HG03045 (cell line): ENCODE data around the gene KIAA1328.
"Not testable (repeated sequence)": the region's sequence is repeated elsewhere in the genome, so short reads cannot be mapped to it uniquely, and the experiment has no call there.

Experiments used
- ATAC-seq: cut with Tn5 transposase; IDR thresholded peaks from one replicate; pipeline ENCODE4 v1.9.1; 2021; ENCODE audit warnings: mild to moderate bottlenecking, moderate library complexity; ENCODE audit not compliant: unreplicated experiment

Gene KIAA1328

DNA sequence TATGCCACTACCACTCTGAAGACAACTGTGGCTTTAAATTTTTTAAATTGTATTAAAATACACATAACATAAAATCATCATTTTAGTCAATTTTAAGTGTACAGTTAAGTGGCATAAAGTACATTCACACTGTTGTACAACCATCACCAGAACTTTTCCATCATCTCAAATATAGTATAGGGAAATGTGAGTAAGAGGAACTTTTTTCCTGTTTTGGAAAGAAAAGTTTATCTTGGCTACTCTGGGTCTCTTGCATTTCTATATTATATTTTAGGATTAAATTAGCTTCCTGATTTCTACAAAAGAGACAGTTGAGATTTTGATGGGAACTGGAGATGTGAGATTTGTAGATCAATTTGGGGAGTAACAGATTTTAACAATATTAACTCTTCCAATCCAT is 3.4 kb upstream of the KIAA1328 start:
- no peak for ATAC-seq

DNA sequence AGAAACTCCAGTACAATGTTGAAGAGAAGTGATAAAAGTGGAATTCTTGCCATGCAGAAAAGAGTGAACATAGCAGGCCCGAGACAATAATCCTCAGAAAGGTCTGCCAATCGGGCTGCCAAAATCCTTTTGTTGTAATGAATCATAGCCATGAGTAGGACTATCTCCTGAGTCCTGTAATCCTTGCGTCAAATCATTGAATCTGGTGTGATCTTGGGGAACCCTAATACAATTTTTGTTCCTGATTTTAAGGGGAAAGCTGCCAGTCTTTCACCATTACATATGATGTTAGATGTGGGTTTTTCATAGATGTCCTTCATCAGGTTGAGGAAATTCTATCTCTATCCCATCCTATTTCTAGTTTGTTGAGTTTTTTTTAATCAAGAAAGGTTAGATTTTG is 2.4 kb upstream of the KIAA1328 start:
- ATAC-seq, result no peak

DNA sequence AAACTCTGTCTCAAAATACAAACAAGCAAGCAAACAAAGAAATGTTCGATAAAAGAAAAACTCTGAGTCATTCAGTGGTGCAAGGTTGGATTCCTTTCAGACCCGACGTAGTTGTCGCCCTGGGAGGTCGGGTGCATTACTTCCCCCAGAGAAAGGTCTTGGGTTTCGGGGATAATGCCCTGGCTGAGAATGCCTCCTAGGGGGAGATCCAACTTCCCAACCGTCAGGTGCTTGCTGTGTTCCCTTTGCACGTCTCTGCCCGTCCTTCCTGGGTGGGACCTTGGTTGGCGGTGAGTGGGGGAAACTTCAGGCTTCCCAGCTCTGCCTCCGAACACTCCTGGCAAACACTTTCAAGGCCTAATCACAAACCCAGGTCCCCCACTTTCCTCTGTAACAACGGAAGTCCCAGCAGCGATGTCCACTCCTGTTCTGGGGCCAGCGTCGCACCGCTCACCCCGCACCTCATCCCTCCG is 734 bp upstream of the KIAA1328 start:
- peak; percentile 1 for ATAC-seq

DNA sequence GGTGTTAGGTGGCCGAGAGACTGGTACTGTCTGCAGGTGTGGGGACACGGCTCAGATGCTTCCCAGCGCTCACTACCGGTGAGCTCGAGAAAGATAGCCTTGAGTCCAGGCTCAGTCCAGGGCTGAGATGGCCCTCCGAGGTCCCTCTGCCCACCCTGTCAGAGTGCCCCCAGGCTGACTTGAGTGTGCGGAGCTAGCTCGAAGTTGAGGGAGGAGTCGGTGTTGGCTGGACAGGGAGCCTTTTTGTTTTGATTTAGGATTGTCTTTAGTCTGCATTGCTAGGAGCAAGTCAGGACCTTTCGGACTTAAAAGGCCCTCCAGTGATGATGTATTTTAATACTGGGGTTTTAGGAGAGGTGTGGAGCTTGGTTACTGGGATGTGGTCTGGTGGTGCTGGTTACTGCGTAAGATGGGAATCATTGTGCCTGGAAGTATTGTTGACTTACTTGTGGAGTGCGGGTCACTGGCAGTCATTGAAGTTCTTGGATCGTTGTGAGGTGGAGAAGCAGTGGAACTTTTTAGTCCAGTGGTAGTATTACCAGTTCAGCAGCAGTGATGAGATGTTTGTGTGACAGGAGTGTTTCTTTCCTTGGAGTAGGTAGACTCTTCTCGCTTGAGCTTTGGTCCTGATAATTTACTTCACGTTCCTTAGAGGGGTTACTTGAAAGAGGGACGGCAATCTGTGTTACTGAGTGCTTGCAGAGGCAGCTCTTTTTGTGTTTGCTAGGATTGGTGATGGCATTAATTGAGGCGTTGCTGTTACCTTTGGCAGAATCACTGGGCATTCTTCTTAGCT is 633 bp downstream of the KIAA1328 start:
- ATAC-seq, result no peak

DNA sequence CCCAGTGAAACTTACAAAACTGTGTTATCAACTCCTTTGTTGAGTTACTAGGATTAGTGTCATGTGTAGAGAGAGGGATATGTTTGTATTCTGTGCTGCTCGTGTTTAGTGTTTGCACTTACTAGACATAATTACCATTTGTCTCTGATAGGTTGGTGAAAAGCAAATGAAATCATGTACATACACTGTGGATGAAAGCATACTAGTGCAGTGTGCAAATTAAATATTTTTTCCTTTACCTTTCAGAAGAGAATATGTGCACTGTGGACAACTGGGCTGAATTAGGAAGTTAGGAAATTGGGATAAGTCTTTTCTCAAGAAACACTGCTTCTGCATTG is 1.2 kb downstream of the KIAA1328 start:
- ATAC-seq, result no peak

DNA sequence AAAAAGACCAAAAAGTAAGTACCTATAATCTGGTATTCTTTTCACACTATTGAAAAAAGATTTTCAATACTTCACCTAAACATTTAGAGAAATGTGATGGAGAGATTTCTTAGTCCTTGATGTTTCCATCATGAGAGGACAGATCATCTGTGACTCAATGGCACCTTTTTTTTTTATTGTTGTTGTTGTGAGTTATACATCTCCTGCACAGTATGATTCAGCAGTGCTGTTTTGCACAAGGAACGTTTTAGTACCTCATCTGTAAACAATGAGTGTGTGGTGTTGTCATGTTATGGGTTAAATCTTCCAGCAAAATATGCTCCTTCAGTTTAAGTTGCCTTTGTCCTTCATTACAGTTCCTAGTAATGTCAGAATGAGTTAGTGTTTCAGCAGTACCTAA is 2.2 kb downstream of the KIAA1328 start:
- no peak for ATAC-seq

DNA sequence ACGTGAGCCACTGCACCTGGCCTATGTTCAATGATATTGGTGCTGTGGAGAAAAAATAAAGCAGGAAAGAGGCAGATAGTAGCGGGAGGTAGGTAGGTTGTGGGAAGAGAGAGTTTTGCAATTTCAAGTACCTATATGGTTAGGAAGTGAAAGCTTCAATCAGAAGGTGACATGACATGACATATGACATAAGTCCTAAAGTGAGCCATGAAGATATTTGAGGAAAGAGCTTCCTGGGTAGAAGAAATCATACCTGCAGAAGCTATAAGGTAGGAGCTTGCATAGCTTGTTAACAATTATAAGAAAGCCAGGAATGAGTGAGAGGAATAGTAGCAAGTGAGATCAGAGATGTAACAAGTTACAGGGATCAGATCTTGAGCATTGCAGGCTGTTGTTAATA is 4.2 kb downstream of the KIAA1328 start:
- ATAC-seq, result no peak

DNA sequence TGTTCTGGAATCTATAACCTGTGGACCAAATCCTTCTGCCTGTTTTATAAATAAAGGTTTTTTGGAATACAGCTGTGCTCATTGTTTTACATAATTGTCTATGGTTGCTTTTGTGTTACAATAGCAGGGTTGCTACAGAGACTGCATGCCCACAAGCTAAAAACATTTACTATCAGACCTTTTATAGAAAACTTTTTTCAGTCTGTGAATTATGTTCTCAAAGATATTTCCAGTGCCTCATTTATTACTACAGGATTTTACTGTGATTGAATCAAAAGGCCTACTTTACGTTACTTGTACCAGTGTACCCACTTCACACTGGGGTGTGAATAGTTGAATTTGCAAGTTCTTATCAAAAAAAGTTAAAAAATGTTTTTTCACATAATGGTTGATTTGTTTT is 7.0 kb downstream of the KIAA1328 start:
- no peak for ATAC-seq

DNA sequence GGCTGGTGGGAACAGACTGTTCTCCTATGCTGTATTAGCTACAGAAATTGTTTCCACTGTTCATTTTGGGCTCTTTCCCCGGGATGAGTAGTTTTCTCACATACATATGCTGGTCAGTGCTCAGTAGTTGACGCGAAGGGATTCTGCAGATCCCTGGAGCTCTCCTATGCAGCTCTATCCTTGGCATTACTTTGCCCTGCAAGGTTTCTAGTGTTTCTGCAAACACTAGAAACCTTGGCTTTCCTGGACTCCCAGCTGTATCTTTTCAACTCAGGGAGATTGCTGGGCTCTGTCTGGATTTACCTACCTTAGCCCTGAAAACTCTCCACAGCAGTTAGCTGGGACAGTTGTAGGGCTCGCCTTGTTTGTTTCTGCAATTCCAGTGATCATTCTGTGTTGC is 10.9 kb downstream of the KIAA1328 start:
- ATAC-seq, result no peak

DNA sequence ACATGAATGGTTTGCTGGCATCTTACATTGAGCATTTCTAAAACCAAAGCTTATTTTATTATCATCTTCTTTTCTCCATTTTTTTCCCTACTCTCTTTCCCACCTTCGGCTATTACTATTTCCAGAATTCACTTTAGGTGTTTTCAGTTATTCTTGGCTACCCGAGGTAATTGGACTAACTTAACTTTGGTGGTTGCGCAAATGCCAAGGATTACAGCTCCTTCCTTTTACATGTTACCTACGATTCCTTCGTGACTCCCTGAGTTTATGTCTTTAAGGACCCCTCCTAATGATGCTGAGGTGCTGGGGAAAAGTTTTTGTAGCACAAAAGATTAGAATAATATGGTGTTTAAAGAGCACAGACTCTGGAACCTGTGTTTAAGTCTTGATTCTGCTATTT is 14.3 kb downstream of the KIAA1328 start:
- no peak for ATAC-seq

DNA sequence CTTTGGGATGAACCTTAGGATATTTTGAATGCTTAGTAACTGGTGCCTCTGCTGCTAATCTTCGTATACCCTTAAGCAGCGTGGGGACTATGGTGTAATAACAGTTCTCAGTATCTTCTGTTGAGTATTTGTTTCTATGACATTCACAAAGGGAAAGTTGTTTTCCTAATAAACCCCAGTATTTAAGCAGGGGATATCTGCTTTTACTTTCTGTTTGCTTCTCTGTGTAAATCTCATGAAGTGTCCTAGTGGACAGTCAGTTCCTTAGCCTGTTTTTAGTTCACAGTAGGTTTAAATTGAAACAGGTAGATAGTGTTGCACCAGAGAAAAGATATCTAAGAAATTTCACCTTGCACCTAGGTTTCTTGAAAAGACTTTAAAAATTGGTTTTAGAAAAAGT is 14.9 kb downstream of the KIAA1328 start:
- ATAC-seq, result no peak

DNA sequence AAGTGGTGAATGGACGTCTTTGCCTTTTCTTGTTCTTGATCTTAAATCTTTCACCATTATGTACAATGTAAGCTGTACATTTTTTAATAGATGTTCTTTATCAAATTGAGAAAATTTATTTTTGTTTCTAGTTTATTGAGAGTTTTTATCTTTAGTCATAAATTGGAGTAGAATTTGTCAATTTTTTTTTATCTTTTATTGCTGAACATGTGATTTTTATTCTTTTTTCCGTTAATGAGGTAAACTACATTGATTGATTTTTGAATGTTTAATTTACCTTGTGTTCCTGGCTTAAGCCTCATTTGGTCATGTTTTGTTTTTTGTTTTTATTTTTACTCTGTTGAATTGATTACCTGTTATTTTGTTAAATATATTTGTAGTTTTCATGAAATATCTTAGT is 19.7 kb downstream of the KIAA1328 start:
- ATAC-seq, result no peak

DNA sequence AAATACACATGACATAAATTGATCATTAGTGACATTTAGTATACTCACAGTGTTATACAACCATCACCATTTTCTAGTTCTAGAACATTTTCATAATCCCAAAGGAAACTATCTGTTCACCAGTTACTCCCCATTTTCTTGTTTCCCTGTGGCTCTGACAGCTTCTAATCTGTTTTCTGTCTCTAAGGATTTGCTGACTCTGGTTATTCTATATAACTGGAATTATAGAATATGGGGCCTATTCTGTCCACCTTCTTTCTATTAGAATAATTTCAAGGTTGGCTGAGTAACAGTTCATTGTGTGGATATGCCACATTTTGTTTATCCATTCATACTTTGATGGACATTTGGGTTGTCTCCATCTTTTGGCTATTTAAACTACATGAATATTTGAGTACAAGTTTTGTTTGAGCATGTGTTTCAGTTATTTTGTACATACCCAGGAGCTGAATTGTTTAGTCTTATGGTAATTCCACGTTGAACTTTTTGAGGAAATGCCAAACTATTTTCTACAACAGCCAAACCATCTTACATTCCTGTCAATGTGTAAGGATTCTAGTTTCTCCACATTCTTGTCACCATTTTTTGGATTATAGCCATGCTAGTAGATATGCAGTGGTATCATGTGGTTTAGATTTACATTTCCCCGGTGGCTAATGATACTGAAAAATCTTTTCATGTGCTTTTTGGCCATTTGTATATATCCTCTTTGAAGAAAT is 20.5 kb downstream of the KIAA1328 start:
- no peak for ATAC-seq

DNA sequence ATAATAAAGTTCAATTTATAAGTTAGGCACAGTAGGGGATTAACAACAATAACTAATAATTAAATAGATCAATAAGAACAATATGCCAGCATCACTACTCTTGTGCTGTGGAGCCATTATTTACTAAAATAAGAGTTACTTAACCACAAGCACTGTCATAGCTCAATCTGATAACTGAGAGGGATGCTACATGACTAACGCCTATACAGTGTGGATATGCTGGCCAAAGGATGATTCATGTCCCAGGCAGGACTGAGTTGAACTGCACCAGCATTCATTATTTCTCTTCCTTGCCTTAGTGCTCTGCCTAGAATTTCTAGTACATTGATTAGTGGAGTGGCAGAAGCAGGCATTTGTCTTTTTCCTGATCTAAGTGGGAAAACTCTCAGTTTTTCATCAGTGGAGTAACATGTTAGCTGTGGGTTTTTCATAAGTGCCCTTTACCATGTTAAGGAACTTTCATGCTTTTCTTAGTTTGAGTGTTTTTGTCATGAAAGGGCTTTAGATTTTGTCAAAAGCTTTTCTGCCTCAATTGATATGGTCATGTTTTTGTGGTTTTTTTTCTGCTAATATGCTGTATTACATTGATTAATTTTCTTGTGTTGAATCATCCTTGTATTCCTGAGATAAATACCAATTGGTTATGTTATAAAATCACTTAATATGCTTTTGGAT is 21.7 kb downstream of the KIAA1328 start:
- no peak for ATAC-seq

DNA sequence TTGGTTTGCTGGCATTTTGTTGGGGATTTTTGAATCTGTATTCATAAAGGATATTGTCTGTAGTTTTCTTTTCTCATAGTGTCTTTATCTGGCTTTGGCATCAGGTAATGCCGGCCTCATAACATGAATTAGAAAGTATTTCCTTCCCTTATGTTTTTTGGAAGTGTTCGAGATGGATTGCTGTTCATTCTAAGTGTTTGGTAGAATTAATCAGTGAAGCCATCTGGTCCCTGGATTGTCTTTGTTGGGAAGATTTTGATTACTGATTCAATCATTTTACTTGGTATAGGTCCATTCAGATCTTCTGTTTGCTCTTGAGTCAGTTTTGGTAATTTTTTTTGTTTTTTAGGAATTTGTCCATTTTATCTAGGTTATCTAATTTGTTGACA is 22.3 kb downstream of the KIAA1328 start:
- no peak for ATAC-seq

DNA sequence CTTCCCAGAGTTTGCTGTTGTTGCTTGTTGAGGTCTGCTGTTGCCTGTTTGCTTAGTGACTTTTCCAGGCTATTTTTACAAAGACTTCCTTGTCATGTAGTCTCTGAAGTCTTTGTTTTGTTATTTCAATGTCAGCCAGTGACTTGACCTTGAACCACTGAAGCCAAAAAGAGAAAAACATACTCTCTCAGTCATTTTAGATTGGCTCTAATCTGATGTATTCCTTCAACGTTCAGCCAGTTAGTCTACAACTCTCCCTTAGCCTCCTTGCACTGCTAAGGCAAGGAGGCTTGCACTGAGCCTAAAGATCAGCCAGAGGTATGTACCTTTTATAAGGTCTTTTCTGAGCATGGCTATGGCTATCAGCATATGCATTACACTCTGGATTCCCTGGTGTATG is 27.9 kb downstream of the KIAA1328 start:
- no peak for ATAC-seq

DNA sequence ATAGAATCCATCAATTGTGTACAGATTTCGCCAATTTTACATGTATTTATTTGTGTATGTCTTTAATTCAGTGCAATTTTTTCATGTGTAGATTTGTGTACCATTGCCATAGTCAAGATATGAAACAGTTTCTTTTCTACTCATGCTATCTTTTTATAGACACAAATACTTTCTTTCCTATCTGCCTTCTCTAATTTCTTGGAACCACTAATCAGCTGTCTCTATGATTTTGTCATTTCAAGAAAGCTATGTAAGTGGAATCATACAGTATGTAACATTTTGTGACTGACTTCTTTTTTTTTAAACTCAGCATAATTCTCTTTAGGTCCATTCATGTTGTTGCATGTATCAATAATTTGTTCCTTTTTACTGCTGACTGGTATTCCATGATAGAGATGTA is 33.3 kb downstream of the KIAA1328 start:
- no peak for ATAC-seq

DNA sequence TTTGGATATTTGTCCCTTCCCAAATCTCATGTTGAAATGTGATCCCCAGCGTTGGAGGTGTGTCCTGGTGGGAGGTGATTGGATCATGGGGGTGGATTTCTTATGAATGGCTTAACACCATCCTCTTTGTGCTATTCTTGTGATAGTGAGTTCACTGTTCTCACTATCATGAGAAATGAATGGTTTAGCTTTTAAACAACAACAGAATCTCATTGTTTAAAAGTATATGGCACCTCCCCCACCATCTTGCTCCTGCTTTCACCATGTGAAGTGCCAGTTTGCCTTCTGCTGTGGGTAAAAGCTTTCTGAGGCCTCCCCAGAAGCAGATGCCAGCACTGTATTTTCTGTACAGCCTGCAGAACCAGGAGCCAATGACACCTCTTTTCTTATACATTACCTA is 38.1 kb downstream of the KIAA1328 start:
- no peak for ATAC-seq

DNA sequence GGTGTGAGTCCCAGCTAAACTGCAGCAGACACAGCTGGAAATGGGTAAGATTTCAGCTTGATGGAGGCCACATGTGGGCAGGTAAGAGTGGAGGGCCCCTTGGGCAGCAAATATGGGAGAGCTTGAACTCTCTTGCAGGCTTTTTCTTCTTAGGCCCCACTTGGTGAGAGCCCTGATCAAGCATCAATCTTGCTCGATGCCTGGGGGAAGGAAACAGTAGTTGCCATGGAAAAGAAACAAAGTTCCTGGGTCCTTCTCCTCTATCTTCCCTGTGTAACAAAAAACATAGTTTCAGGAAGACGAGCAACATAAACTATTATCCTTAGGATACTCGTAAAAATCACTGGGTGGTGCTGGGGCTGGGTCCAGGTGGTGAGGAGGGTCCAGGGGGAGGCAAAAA is 42.9 kb downstream of the KIAA1328 start:
- ATAC-seq, result no peak

DNA sequence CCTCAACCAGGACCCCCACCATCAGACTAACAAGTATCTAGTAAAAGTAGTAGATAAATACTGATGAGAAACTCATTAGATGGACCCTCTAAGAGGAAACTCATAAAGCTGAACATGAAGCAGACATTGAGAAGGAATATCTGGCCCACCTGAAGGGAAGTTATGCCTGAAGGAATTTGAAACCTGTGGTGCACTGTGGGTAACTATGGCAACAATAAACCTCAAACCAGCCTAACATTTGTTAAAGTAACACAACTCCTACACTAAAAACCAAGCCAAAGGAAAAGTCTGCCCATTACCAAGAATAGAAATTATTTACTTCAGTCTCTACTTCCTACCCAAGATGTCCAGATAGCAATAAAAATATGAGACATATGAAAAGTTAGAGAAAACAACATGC is 43.4 kb downstream of the KIAA1328 start:
- no peak for ATAC-seq

DNA sequence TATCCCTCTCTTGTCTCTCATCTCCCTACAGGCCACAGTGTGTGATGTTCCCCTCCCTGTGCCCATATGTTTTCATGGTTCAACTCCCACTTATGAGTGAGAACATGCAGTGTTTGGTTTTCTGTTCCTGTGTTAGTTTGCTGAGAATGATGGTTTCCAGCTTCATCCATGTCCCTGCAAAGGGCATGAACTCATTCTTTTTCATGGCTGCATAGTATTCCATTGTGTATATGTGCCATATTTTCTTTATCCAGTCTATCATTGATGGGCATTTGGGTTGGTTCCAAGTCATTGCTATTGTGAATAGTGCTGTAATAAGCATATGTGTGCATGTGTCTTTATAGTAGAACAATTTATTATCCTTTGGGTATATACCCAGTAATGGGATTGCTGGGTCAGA is 44.9 kb downstream of the KIAA1328 start:
- ATAC-seq, result not testable (repeated sequence)

DNA sequence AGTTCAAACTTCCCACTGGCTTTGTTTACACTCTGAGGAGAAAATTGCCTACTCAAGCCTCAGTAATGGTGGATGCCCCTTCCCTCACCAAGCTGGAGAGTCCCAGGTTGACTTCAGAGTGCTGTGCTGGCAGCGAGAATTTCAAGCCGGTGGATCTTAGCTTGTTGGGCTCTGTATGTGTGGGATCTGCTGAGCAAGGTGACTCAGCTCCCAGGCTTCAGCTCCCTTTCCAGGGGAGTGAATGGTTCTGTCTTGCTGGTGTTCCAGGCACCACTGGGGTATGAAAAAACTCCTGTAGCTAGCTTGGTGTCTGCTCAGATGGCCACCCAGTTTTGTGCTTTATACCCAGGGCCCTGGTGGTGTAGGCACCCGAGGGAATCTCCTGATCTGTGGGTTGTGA is 50.9 kb downstream of the KIAA1328 start:
- ATAC-seq, result not testable (repeated sequence)
